Psoas muscle (tissue), 8 donors: Measurements from ENCODE around the gene CST11. TPM values are rescaled to one million over a fixed set of nuclear protein-coding genes. Genes with fewer than 3 reads are reported as not detected.

Experiments
- ATAC-seq, 4 donors: fragments of 200-7000 bp; cut with Tn5 transposase; one replicate each; pipeline ENCODE4 v1.9.1; 2020; ENCODE audit warnings: moderate library complexity in 3 of 4, mild to moderate bottlenecking in 2 of 4
- DNase-seq, 2 donors: peaks; one replicate each; pipeline ENCODE4 v3.0.0-alpha.2; 2020
- H3K27ac ChIP-seq: fragments of 200-600 bp; one replicate; pipeline ENCODE4 v1.8.0; 2022
- H3K27me3 ChIP-seq, 3 donors: fragments of 200-600 bp in 1 of 3; one replicate each; pipeline versions ENCODE4 v1.6.1 to v1.8.0; 2013 to 2022; ENCODE audit warnings: low read length in 2 of 3, mild to moderate bottlenecking in 2 of 3, moderate library complexity in 1 of 3; ENCODE audit not compliant: insufficient read depth in 3 of 3
- H3K36me3 ChIP-seq, 2 donors: fragments of 200-600 bp in 1 of 2; one replicate each; pipeline versions ENCODE4 v1.6.1 to v1.8.0; 2013 to 2022; ENCODE audit warnings: low read depth in 1 of 2, mild to moderate bottlenecking in 1 of 2, moderate library complexity in 1 of 2; ENCODE audit not compliant: insufficient read depth in 1 of 2
- H3K4me1 ChIP-seq: fragments of 200-600 bp; one replicate; pipeline ENCODE4 v1.8.0; 2022
- H3K4me3 ChIP-seq: fragments of 200-600 bp; one replicate; pipeline ENCODE4 v1.8.0; 2022; ENCODE audit warnings: mild to moderate bottlenecking
- H3K9me3 ChIP-seq: fragments of 200-600 bp; one replicate; pipeline ENCODE4 v1.8.0; 2022
- WGBS, 3 donors: extraction: QIAGEN DNeasy Blood & Tissue Kit; methylation state at CpG; one replicate each; pipeline versions ENCODE4 v1.1.6 to v1.1.7; 2013; 5-methylcytosine and 5-hydroxymethylcytosine counted together
- intact Hi-C, 2 donors: fragments of 100-400 bp; cut with DNase I; formaldehyde crosslinking; loops; one replicate each; pipeline versions ENCODE4 v1.11.0 to v1.14.2; 2022
- polyA plus RNA-seq, 3 donors: library from polyadenylated mRNA; stranded (reverse); fragments of 200-250 nt; gene quantifications; one replicate each; pipeline ENCODE4 v1.2.3, GENCODE V29; 2013
- total RNA-seq, 4 donors: library from RNA; stranded (reverse); fragmentation: NEBNext Ultra II Directional in 2 of 4; extraction: Animal tissue kit (Norgen Biotek cat#: 25700) in 2 of 4; gene quantifications; one replicate each; pipeline versions ENCODE4 v1.2.1 to v1.2.4, GENCODE V29; 2021 to 2023
- TF ChIP-seq, protein P1 (sequence below): fragments of 200-600 bp; IDR thresholded peaks from one replicate; pipeline ENCODE4 v1.8.0; 2022; ENCODE audit warnings: antibody characterized with exemption
- donor health status: healthy with polysubstance abuse.
- donor health status: DM: no; HTN: no; CAD: no; lungs with moderate emphysema.
- donor health status: Bipolar disorder and iron deficiency.
- donor health status: healthy.
- donor health status: DM: yes; HTN: yes; CAD: no.
- donor health status: DM: no; HTN: no; CAD: no.
- donor health status: DM: no; HTN: no; CAD: no.
- donor health status: DM: yes; HTN: yes; CAD: no.

CST11 gene
- total and polyA plus RNA-seq, 7 donors = not detected

DNA sequence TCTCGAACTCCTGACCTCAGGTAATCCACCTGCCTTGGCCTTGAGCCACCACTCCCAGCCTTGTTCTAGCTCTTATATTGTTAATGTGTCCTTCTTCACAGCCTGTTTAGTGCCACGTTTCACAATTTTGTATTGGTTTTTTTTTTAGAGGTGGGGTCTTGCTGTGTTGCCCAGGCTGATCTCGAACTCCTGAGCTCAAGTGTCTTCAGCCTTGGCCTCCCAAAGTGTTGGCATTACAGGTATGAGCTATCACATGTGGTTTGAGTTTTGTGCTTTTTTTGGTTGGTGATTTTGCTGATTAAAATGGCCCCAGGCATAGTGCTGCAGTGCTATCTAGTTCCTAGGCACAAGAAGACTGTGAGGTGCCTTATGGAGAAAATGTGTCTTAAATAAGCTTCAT, 19.0 kb downstream of the CST11 start:
- no peak for ATAC-seq
- Histone ChIP-seq H3K27me3 (no peaks in the 10 kb centered on the region), H3K4me1 (peaks cover 7% of the 10 kb centered on the region), H3K36me3 (no peaks in the 10 kb centered on the region), H3K27ac (no peak overlapping the region), H3K4me3 (no peak overlapping the region), H3K9me3 (no peaks in the 10 kb centered on the region)
- DNase-seq = no peak
- WGBS, 3 donors = 86 to 88% (median 86%) methylated on average over 3 of the region's 3 CpGs
- intact Hi-C loops = no loop called here
- TF ChIP-seq, protein P1, sequence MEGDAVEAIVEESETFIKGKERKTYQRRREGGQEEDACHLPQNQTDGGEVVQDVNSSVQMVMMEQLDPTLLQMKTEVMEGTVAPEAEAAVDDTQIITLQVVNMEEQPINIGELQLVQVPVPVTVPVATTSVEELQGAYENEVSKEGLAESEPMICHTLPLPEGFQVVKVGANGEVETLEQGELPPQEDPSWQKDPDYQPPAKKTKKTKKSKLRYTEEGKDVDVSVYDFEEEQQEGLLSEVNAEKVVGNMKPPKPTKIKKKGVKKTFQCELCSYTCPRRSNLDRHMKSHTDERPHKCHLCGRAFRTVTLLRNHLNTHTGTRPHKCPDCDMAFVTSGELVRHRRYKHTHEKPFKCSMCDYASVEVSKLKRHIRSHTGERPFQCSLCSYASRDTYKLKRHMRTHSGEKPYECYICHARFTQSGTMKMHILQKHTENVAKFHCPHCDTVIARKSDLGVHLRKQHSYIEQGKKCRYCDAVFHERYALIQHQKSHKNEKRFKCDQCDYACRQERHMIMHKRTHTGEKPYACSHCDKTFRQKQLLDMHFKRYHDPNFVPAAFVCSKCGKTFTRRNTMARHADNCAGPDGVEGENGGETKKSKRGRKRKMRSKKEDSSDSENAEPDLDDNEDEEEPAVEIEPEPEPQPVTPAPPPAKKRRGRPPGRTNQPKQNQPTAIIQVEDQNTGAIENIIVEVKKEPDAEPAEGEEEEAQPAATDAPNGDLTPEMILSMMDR = no peak

DNA sequence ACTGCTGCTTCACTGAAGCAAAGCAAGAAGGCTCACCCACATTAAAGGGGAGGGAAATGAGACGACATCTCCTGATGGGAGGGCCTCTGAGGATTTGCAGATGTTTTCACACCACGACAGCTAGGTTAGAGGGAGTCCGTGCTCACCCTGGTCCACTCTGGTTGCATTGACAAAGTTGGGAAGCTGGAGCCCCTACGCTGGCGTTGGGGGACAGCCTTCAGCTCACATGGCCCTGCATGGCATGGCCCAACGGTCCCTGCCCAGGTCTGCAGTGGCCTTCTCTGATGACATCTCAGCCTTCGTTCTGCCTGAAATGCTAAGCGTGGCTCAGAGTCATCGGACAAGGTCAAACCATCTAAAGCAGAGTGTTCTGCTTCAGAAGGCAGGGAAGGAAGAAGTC, 27.5 kb downstream of the CST11 start:
- Histone ChIP-seq H3K27ac (no peak overlapping the region), H3K27me3 (no peaks in the 10 kb centered on the region), H3K4me1 (peaks cover 7% of the 10 kb centered on the region), H3K4me3 (no peak overlapping the region), H3K9me3 (no peaks in the 10 kb centered on the region), H3K36me3 (no peaks in the 10 kb centered on the region)
- intact Hi-C loops = loop anchor here in 1 of 2 donors (10.0 kb wide), 1 partner anchor 730 kb away; no protein-coding TSS in a partner anchor
- TF ChIP-seq, protein P1 = no peak
- DNase-seq = no peak
- ATAC-seq = no peak
- WGBS, 3 donors = 81 to 82% (median 81%) methylated on average over 9 of the region's 9 CpGs

DNA sequence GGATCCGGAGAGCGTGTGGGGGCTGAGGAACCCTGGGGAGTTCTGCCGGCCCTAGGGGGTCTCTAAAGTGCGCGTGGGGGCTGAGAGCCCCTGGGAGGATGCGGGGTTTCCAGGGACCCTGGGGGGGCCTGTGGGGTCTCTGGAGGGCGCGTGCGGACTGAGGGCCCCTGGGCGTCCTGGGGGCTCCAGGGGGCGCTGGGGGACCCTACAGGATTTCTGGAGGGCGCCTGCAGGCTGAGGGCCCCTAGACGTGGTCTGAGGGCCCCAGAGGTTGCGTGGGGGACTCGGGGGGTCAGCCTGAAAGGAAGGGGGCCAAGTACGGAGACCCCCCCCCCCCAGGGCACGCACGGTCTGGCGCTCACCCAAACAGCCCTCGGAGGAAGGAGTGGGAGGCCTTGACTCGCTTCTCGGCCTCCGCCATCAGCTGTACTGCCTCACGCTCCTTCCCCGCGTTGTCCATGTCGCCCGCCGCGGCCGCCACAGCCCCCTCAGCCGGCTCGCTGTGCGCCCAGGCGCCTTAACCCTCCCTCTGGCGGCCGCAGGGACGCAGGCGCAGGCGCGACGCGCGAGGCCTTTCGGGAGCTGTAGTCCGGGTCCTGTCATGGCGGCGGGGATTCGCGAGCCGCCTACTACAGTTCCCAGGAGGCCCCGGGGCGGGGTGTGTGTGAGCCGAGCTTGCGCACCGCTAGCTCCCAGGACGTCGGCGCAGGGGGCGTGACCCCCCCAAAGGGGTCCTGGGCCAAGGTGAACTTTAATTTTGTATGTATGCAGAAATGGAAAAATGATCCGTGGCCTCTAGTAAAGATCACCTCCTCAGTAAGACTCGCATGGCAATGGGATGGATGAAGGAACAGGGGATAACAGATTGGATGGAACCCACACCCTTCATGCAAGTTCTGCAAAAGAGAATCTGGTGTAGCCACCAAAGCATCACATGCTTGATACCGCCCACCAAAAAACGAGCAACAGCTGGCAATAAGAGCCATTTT, 31.4 kb downstream of the CST11 start, which contains the start of gene NAPB:
TSS of gene NAPB (minus strand) at position 546 of the 989 bp plus-strand sequence. CDS start at position 460, 86 bp downstream.
- Histone ChIP-seq H3K9me3 (no peaks in the 10 kb centered on the region), H3K36me3 (no peaks in the 10 kb centered on the region), H3K27me3 (no peaks in the 10 kb centered on the region), H3K4me3 (peak within 1 kb of the TSS; percentile 92), H3K4me1 (peaks cover 34% of the 10 kb centered on the region), H3K27ac (peak within 1 kb of the TSS; percentile 93)
- ATAC-seq (peak; percentile 98 to 100 (median 99)), DNase-seq (peak; percentile 96 to 97)
- 0 to 1% (median 1%) methylated on average over 46 to 64 of the region's 64 CpGs for WGBS, 3 donors
- intact Hi-C loops = loop anchor here in 1 of 2 donors (5.0 to 10.0 kb wide), 2 partner anchors 69 to 726 kb away; partner anchors contain the start of gene NXT1
- TF ChIP-seq, protein P1 = peak; percentile 61

DNA sequence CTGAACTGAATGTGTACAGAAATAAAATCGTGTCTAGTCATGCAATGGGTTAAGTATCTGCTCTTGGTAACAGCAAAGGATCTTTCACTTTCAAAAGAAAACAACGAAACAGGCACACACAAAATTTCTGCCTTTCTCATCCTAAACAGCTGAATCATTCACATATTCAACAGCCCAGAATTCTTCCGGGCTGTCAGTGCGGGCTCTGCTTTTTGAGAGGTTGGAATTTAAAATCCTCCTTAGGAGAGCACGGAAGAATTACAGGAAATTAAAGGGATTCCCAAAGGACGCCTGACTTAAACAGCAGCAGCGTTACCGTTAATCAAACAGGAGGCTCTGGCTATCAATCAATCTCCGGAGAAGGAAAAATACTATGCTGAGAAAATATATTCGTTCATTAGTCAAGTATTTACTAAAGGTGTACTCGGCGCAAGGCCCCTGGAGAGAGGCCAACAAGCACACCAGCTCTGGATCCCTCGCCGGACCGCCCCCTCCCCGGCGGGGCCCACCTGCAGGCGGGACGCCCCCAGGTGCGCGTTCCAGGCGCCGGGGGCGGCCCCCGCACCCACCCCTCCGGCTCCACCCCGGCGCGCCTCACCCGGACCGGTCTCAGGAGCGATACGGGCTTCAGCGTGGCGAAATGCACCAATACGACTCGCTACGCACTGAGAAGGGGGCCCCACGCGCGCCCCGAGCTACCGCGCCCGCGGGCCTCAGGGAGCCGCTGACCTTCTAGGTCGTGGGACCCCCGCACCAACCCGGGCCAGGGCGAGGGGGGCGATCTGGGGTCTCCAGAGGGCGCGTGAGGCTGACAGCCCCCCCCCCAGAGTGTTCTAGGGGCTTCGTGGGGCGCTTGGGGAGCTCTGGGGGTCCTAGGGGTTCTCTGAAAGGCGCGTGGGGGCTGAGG, 32.4 kb downstream of the CST11 start:
- intact Hi-C loops = loop anchor here (5.0 to 10.0 kb wide), 4 partner anchors 58 to 725 kb away; partner anchors contain the start of genes NXT1 (in 2 of the 2) and GZF1 (in 1 of the 2)
- 0 to 1% (median 0%) methylated on average over 56 to 58 of the region's 58 CpGs for WGBS, 3 donors

More for the DNA sequence above, 32.4 kb downstream of the CST11 start:
- H3K4me3 ChIP-seq = peak overlapping the region; percentile 92
- ATAC-seq (peak; percentile 38 to 74 (median 65)), DNase-seq (peak; percentile 49 to 68)
- peak overlapping the region; percentile 93 for H3K27ac ChIP-seq
- H3K9me3 ChIP-seq = no peaks in the 10 kb centered on the region
- no peaks in the 10 kb centered on the region for H3K36me3 ChIP-seq
- TF ChIP-seq, protein P1 = no peak
- H3K4me1 ChIP-seq = peaks cover 40% of the 10 kb centered on the region
- H3K27me3 ChIP-seq = no peaks in the 10 kb centered on the region
